ENCODE results near the gene GCNT2.

Gene GCNT2

DNA sequence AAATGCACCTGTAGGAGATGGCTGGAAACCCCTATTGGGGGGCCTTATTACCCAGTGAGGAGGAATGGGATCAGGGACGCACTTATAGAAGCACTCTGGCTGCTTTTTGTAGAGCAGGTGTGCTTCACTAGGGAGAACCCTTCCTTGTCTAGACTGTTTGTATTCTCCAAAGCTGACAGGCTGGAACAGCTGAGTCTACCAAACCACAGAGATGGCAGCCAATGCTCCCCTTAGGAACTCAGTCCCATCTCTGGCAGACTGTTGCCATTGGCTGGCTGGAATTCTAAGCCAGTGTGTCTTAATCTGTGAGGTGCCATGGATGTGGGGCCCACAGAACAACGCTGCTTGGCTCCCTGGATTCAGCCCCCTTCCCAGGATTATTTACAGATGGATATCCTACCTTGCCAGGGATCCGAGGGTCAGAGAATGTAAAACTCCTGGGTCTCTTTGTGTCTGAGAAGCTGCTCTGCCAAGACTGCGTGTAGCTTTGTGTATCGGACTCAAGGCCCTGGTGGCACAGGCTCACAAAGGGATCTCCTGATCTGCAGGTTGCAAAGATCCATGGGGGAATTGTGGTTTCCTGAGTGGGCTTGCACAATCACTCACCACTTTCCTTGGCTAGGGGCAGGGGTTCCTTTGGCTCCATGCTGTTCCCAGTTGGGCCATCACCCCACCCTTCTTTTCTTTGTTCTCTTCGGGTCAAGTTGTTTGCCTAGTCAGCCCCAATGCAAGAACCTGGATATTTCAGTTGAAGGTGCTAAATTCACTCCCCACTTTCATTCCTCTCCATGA, 147.2 kb downstream of the GCNT2 start:
- no peak for DNase-seq

DNA sequence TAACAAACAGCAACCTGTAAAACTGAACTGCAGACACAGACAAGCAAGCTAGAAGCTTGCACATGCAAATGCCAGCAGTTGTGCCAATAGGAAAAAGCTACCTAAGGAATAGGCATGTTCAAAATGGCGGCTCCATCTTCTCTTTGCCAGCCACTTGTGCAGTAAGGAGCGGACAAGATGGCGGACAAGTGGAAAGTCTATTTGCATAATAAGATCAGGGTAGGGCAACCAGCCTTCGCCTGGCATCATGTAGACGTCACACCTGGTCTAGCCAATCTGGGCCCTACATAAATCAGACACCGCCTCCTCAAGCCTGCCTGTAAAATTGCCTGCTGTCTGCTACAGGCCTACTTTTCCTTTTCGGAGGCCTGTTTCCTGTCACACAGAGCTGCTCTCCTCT, 155.3 kb downstream of the GCNT2 start:
- no peak for DNase-seq

DNA sequence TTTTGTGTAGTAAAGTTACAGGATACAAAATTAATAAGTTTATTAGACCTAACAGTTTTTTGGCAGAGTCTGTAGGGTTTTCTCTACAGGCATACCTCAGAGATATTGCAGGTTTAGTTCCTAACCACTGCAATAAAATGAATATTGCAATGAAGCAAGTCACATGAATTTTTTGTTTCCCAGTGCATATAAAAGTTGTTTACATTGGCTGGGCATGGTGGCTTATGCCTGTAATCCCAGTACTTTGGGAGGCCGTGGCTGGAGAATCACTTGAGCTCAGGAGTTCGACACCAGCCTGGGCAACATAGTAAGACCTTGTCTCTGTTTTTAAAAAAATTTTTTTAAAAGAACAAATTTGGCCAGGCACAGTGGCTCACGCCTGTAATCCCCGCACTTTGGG, 157.3 kb downstream of the GCNT2 start:
- no peak for DNase-seq

Data from activated CD4-positive, alpha-beta T cell treated with anti-CD3 and anti-CD28 coated beads, Interleukin-2, Interleukin-6, amounts not matched to agents 100 ng/mL and 50 ng/mL, durations not matched to agents 16 hours and 8 hours (primary cell).